HCT116 (cell line): ENCODE results near the gene TOP3B. TPM values are rescaled to one million over a fixed set of nuclear protein-coding genes. Genes with fewer than 3 reads are reported as not detected.

Experiments used
- ATAC-seq: fragments of 200-7000 bp; cut with Tn5 transposase; 2 replicates; pipeline ENCODE4 v1.9.1; 2020; ENCODE audit warnings: mild to moderate bottlenecking, moderate library complexity
- BruUV-seq: library from RNA; stranded (reverse); fragments of 400-500 nt; replicated peaks from 2 replicates; lab custom pipeline; 2021; lab: Mats Ljungman, UMichigan
- CTCF ChIA-PET: fragments of 300-600 bp; sonication (Branson Sonifier 250); formaldehyde crosslinking; loops from one replicate; lab custom pipeline; 2021; ENCODE audit warnings: antibody characterized with exemption; lab: Charles Lee
- POLR2A ChIA-PET: fragments of 300-600, 350-600 bp; sonication (Branson Sonifier 250); formaldehyde crosslinking; loops from one replicate; lab custom pipeline; 2021; ENCODE audit warnings: antibody characterized with exemption; lab: Charles Lee
- RAD21 ChIA-PET, 2 experiments: fragments of 300-600 bp; sonication (Branson Sonifier 250); formaldehyde crosslinking; loops; one replicate each; lab custom pipeline; 2023; ENCODE audit warnings: low total read pairs in 2 of 2; ENCODE audit not compliant: uncharacterized antibody in 2 of 2, unreplicated experiment in 2 of 2, low non-redundant PET in 1 of 2; lab: Charles Lee
- DNase-seq: peaks from one replicate; pipeline ENCODE4 v3.0.0-alpha.2; 2010; ENCODE audit warnings: low read depth, low spot score
- H2AFZ ChIP-seq: fragments of 200-600 bp; shearing (Covaris generic), sonication (generic); 2 replicates; pipeline ENCODE4 v1.6.1; 2017; ENCODE audit warnings: low read depth, mixed run types, mixed read lengths, antibody characterized with exemption, low read length; ENCODE audit not compliant: poor library complexity, severe bottlenecking
- H3K27ac ChIP-seq: 2 replicates; pipeline ENCODE4 v1.5.1; 2012; ENCODE audit warnings: low read depth, low read length
- H3K27me3 ChIP-seq: fragments of 200-600 bp; sonication (generic); 2 replicates; pipeline ENCODE4 v1.6.1; 2016; ENCODE audit warnings: mixed run types, low read length, mixed read lengths; ENCODE audit not compliant: insufficient read depth
- H3K36me3 ChIP-seq, 2 experiments: fragments of 200-500 bp in 1 of 2; fragments of 200-600 bp in 1 of 2; sonication (Bioruptor generic) in 1 of 2; sonication (generic) in 1 of 2; 2 replicates each; pipeline versions ENCODE4 v1.5.1 to v1.6.1; 2014 to 2016; ENCODE audit warnings: low read length in 2 of 2, inconsistent platforms in 1 of 2, mixed read lengths in 1 of 2, mixed run types in 1 of 2; ENCODE audit not compliant: insufficient read depth in 2 of 2, control insufficient read depth in 1 of 2
- H3K4me1 ChIP-seq, 2 experiments: fragments of 200-600 bp in 1 of 2; sonication (generic) in 1 of 2; 2 replicates each; pipeline versions ENCODE4 v1.5.1 to v1.6.1; 2012 to 2017; ENCODE audit warnings: low read length in 2 of 2, inconsistent platforms in 1 of 2, mild to moderate bottlenecking in 1 of 2, mixed read lengths in 1 of 2, mixed run types in 1 of 2, moderate library complexity in 1 of 2; ENCODE audit not compliant: insufficient read depth in 2 of 2, control insufficient read depth in 1 of 2
- H3K4me2 ChIP-seq: fragments of 200-600 bp; sonication (generic); 2 replicates; pipeline ENCODE4 v1.6.1; 2017; ENCODE audit warnings: mixed run types, low read length, mixed read lengths
- H3K4me3 ChIP-seq, 2 experiments: fragments of 200-600 bp in 1 of 2; sonication (generic) in 1 of 2; replicated peaks in 1 of 2; 2 replicates each; pipeline ENCODE4 v1.5.1; 2011 to 2016; ENCODE audit warnings: low read length in 2 of 2, control low read depth in 1 of 2, low read depth in 1 of 2, mild to moderate bottlenecking in 1 of 2, mixed read lengths in 1 of 2, mixed run types in 1 of 2
- H3K79me2 ChIP-seq: fragments of 200-600 bp; sonication (generic); 2 replicates; pipeline ENCODE4 v1.6.1; 2017; ENCODE audit warnings: mild to moderate bottlenecking, mixed run types, low read length, moderate library complexity, mixed read lengths; ENCODE audit not compliant: insufficient read depth
- H3K9ac ChIP-seq: fragments of 200-600 bp; sonication (generic); 2 replicates; pipeline ENCODE4 v1.6.1; 2016; ENCODE audit warnings: low read length, mixed read lengths
- H3K9me2 ChIP-seq: fragments of 200-600 bp; sonication (generic), shearing (Covaris generic); 2 replicates; pipeline ENCODE4 v1.6.1; 2017; ENCODE audit warnings: mixed run types, mild to moderate bottlenecking, moderate library complexity; ENCODE audit not compliant: insufficient read depth
- H3K9me3 ChIP-seq, 2 experiments: fragments of 200-500 bp in 1 of 2; fragments of 200-600 bp in 1 of 2; sonication (Bioruptor generic) in 1 of 2; sonication (generic) in 1 of 2; 2 replicates each; pipeline ENCODE4 v1.6.1; 2014 to 2017; ENCODE audit warnings: low read length in 2 of 2, mixed read lengths in 2 of 2, inconsistent platforms in 1 of 2, low read depth in 1 of 2, mild to moderate bottlenecking in 1 of 2, mixed run types in 1 of 2, moderate library complexity in 1 of 2; ENCODE audit not compliant: control insufficient read depth in 1 of 2, insufficient read depth in 1 of 2
- H4K20me1 ChIP-seq: fragments of 200-600 bp; sonication (generic), shearing (Covaris generic); 2 replicates; pipeline ENCODE4 v1.6.1; 2017; ENCODE audit warnings: mixed run types, mild to moderate bottlenecking, moderate library complexity; ENCODE audit not compliant: insufficient read depth
- CBX3 ChIP-seq: IDR thresholded peaks from 2 replicates; pipeline ENCODE4 v1.6.1; 2012; ENCODE audit warnings: low read depth
- CEBPB ChIP-seq: IDR thresholded peaks from 2 replicates; pipeline ENCODE4 v1.6.1; 2012; ENCODE audit warnings: low read depth
- EGR1 ChIP-seq: IDR thresholded peaks from 2 replicates; pipeline ENCODE4 v1.6.1; 2012; ENCODE audit warnings: low read depth
- EZH2 ChIP-seq: fragments of 200-600 bp; sonication (generic); IDR thresholded peaks from 2 replicates; pipeline ENCODE4 v1.6.1; 2017; ENCODE audit warnings: antibody characterized with exemption, mixed run types
- EZH2phosphoT487 ChIP-seq: fragments of 200-600 bp; IDR thresholded peaks from 2 replicates; pipeline ENCODE4 v1.6.1; 2018; ENCODE audit warnings: antibody characterized with exemption, borderline replicate concordance
- FOSL1 ChIP-seq: IDR thresholded peaks from 2 replicates; pipeline ENCODE4 v1.6.1; 2012; ENCODE audit warnings: low read depth
- JUND ChIP-seq: IDR thresholded peaks from 2 replicates; pipeline ENCODE4 v1.6.1; 2012
- POLR2A ChIP-seq: IDR thresholded peaks from 2 replicates; pipeline ENCODE4 v1.7.0; 2011; ENCODE audit warnings: borderline replicate concordance; ENCODE audit not compliant: insufficient read depth, insufficient read length; ENCODE audit errors: extremely low read depth
- POLR2AphosphoS5 ChIP-seq: IDR thresholded peaks from 2 replicates; pipeline ENCODE4 v1.6.1; 2011; ENCODE audit warnings: mild to moderate bottlenecking, low read depth, low read length, moderate library complexity
- RAD21 ChIP-seq: IDR thresholded peaks from 2 replicates; pipeline ENCODE4 v1.6.1; 2012; ENCODE audit warnings: low read depth, mild to moderate bottlenecking
- REST ChIP-seq: IDR thresholded peaks from 2 replicates; pipeline ENCODE4 v1.6.1; 2012; ENCODE audit warnings: low read depth
- SIN3A ChIP-seq: IDR thresholded peaks from 2 replicates; pipeline ENCODE4 v1.6.1; 2012; ENCODE audit warnings: low read depth
- YY1 ChIP-seq: IDR thresholded peaks from 2 replicates; pipeline ENCODE4 v1.6.1; 2011; ENCODE audit warnings: low read length, low read depth, moderate library complexity, mild to moderate bottlenecking; ENCODE audit not compliant: insufficient replicate concordance; ENCODE audit errors: extremely low read depth
- ZBTB33 ChIP-seq: IDR thresholded peaks from 2 replicates; pipeline ENCODE4 v1.6.1; 2011; ENCODE audit warnings: mild to moderate bottlenecking, low read length, moderate library complexity; ENCODE audit not compliant: insufficient replicate concordance; ENCODE audit errors: extremely low read depth
- ZFX ChIP-seq: fragments of 450-650 bp; IDR thresholded peaks from 2 replicates; pipeline ENCODE4 v1.6.1; 2017
- ZNF274 ChIP-seq: fragments of 200-500 bp; sonication (Bioruptor generic); IDR thresholded peaks from 2 replicates; pipeline ENCODE4 v1.6.1; 2014; ENCODE audit warnings: mild to moderate bottlenecking, low read depth, low read length, inconsistent platforms
- intact Hi-C: fragments of 100-400 bp; cut with micrococcal nuclease; formaldehyde crosslinking; loops from 2 replicates; pipeline ENCODE4 v1.10.0; 2022
- total RNA-seq: library from RNA; stranded (reverse); gene quantifications from one replicate; pipeline ENCODE4 v1.2.1, GENCODE V29; 2021; ENCODE audit not compliant: unreplicated experiment

TOP3B gene
- total RNA-seq, 1 experiment from 2014 or later: 50.1 TPM

GRCh38 chr22:21982338-21982965, at the start of gene TOP3B (continued):
- TF ChIP-seq REST: no peak

GRCh38 chr22:22031183-22031945, 48.8 kb upstream of the TOP3B start:
- DNase-seq (no peak), ATAC-seq (no peak)
- Histone ChIP-seq H4K20me1 (no peaks in the 10 kb centered on the region), H3K4me3 (no peak overlapping the region), H3K4me1 (no peaks in the 10 kb centered on the region), H3K9me2 (no peaks in the 10 kb centered on the region), H3K36me3 (no peaks in the 10 kb centered on the region), H3K4me2 (no peak overlapping the region), H3K27me3 (no peaks in the 10 kb centered on the region), H3K9ac (no peak overlapping the region), H3K27ac (no peak overlapping the region), H3K79me2 (no peaks in the 10 kb centered on the region), H3K9me3 (no peaks in the 10 kb centered on the region), H2AFZ (no peak overlapping the region)
- CTCF ChIA-PET: interaction anchor here (0.9 kb wide), 1 partner anchor 176 kb away, joined by 3 read pairs; no protein-coding TSS in a partner anchor
- RAD21 ChIA-PET: no interaction called here
- no TSS peak for BruUV-seq
- intact Hi-C loops: no loop called here
- POLR2A ChIA-PET: no interaction called here
- TF ChIP-seq RAD21 (no peak), EGR1 (no peak), FOSL1 (no peak), POLR2A (no peak), CBX3 (no peak), ZBTB33 (no peak), SIN3A (no peak), POLR2AphosphoS5 (no peak), ZNF274 (no peak), EZH2phosphoT487 (no peak), EZH2 (no peak), YY1 (no peak), JUND (no peak), CEBPB (no peak), ZFX (no peak)
